H9 (cell line): ENCODE results near the gene CEP350. TPM values are rescaled to one million over a fixed set of nuclear protein-coding genes. Genes with fewer than 3 reads are reported as not detected.

ENCODE experiments used
- DNase-seq: peaks from one replicate; pipeline ENCODE4 v3.0.0-alpha.2; 2017
- H2AFZ ChIP-seq: one replicate; pipeline ENCODE4 v1.6.1; 2013; ENCODE audit warnings: mild to moderate bottlenecking, low read length, control low read depth, moderate library complexity
- H2AK5ac ChIP-seq: 2 replicates; pipeline ENCODE4 v1.6.1; 2013; ENCODE audit warnings: low read length, control low read depth, mixed read lengths; ENCODE audit not compliant: insufficient read length
- H2BK120ac ChIP-seq: one replicate; pipeline ENCODE4 v1.6.1; 2013; ENCODE audit warnings: low read depth, mild to moderate bottlenecking, low read length, control low read depth, inconsistent platforms; ENCODE audit not compliant: poor library complexity, severe bottlenecking
- H2BK12ac ChIP-seq: 2 replicates; pipeline ENCODE4 v1.6.1; 2013; ENCODE audit warnings: low read length, control low read depth, mixed read lengths, low read depth; ENCODE audit not compliant: insufficient read length
- H2BK15ac ChIP-seq: 2 replicates; pipeline ENCODE4 v1.6.1; 2013; ENCODE audit warnings: low read depth, low read length, control low read depth
- H2BK20ac ChIP-seq: one replicate; pipeline ENCODE4 v1.6.1; 2013; ENCODE audit warnings: low read depth, mild to moderate bottlenecking, low read length, control low read depth, inconsistent platforms; ENCODE audit not compliant: poor library complexity, severe bottlenecking
- H2BK5ac ChIP-seq: 2 replicates; pipeline ENCODE4 v1.6.1; 2013; ENCODE audit warnings: low read length, control low read depth, mixed read lengths; ENCODE audit not compliant: insufficient read length
- H3K14ac ChIP-seq: 2 replicates; pipeline ENCODE4 v1.6.1; 2013; ENCODE audit warnings: low read length, control low read depth; ENCODE audit not compliant: insufficient read depth
- H3K18ac ChIP-seq: 2 replicates; pipeline ENCODE4 v1.6.1; 2013; ENCODE audit warnings: low read depth, mild to moderate bottlenecking, mixed read lengths, low read length, control low read depth; ENCODE audit not compliant: insufficient read length
- H3K23ac ChIP-seq: 2 replicates; pipeline ENCODE4 v1.6.1; 2013; ENCODE audit warnings: low read length, control low read depth, mixed read lengths, low read depth; ENCODE audit not compliant: insufficient read length
- H3K23me2 ChIP-seq: 2 replicates; pipeline ENCODE4 v1.6.1; 2013; ENCODE audit warnings: low read depth, mild to moderate bottlenecking, mixed read lengths, low read length, control low read depth; ENCODE audit not compliant: insufficient read length, poor library complexity, severe bottlenecking
- H3K27ac ChIP-seq: 2 replicates; pipeline ENCODE4 v1.5.1; 2013; ENCODE audit warnings: low read length, control low read depth, mixed read lengths, low read depth; ENCODE audit not compliant: insufficient read length
- H3K27me3 ChIP-seq: 2 replicates; pipeline ENCODE4 v1.6.1; 2013; ENCODE audit warnings: low read length, control low read depth, inconsistent platforms; ENCODE audit not compliant: insufficient read depth
- H3K4ac ChIP-seq: 2 replicates; pipeline ENCODE4 v1.6.1; 2013; ENCODE audit warnings: low read depth, mild to moderate bottlenecking, control low read depth, inconsistent platforms, low read length, moderate library complexity
- H3K4me1 ChIP-seq: 2 replicates; pipeline ENCODE4 v1.6.1; 2013; ENCODE audit warnings: low read length, control low read depth, inconsistent platforms; ENCODE audit not compliant: insufficient read depth
- H3K4me2 ChIP-seq: 2 replicates; pipeline ENCODE4 v1.6.1; 2013; ENCODE audit warnings: low read length, control low read depth, mixed read lengths; ENCODE audit not compliant: insufficient read length, insufficient read depth
- H3K56ac ChIP-seq: 2 replicates; pipeline ENCODE4 v1.6.1; 2013; ENCODE audit warnings: low read depth, mild to moderate bottlenecking, mixed read lengths, low read length, control low read depth; ENCODE audit not compliant: insufficient read length
- H3K79me1 ChIP-seq: 2 replicates; pipeline ENCODE4 v1.6.1; 2013; ENCODE audit warnings: low read depth, mild to moderate bottlenecking, moderate library complexity, low read length, control low read depth, inconsistent platforms; ENCODE audit not compliant: insufficient read depth, poor library complexity, severe bottlenecking
- H3K79me2 ChIP-seq: 2 replicates; pipeline ENCODE4 v1.6.1; 2013; ENCODE audit warnings: low read length, control low read depth, inconsistent platforms; ENCODE audit not compliant: insufficient read depth
- H3K9ac ChIP-seq: 2 replicates; pipeline ENCODE4 v1.6.1; 2013; ENCODE audit warnings: low read length, control low read depth, mixed read lengths; ENCODE audit not compliant: insufficient read length; ENCODE audit errors: extremely low read depth
- H3K9me3 ChIP-seq: one replicate; pipeline ENCODE4 v1.6.1; 2013; ENCODE audit warnings: low read depth, low read length, inconsistent platforms; ENCODE audit not compliant: control insufficient read depth
- H3T11ph ChIP-seq: one replicate; pipeline ENCODE4 v1.6.1; 2013; ENCODE audit warnings: mild to moderate bottlenecking, low read length, control low read depth, inconsistent platforms
- H4K20me1 ChIP-seq: one replicate; pipeline ENCODE4 v1.6.1; 2013; ENCODE audit not compliant: control insufficient read depth, insufficient read length, insufficient read depth
- H4K5ac ChIP-seq: 2 replicates; pipeline ENCODE4 v1.6.1; 2013; ENCODE audit warnings: low read depth, mild to moderate bottlenecking, mixed read lengths, low read length, control low read depth; ENCODE audit not compliant: insufficient read length
- H4K8ac ChIP-seq: replicated peaks from 2 replicates; pipeline ENCODE4 v1.6.1; 2013; ENCODE audit warnings: low read length, control low read depth, mixed read lengths, low read depth; ENCODE audit not compliant: insufficient read length
- H4K91ac ChIP-seq: 2 replicates; pipeline ENCODE4 v1.6.1; 2013; ENCODE audit warnings: low read depth, mild to moderate bottlenecking, moderate library complexity, mixed read lengths, low read length, control low read depth; ENCODE audit not compliant: insufficient read length
- H3K27ac Mint-ChIP-seq, 3 experiments: 2 replicates in 2 of 3; 3 replicates in 1 of 3; pipeline ENCODE4 v1.8.0; 2020 to 2021; ENCODE audit warnings: mixed read lengths in 3 of 3, mild to moderate bottlenecking in 1 of 3, moderate library complexity in 1 of 3
- H3K27me3 Mint-ChIP-seq: 2 replicates; pipeline ENCODE4 v1.8.0; 2021; ENCODE audit warnings: low read depth, mild to moderate bottlenecking, moderate library complexity, mixed read lengths
- H3K36me3 Mint-ChIP-seq, 3 experiments: 2 replicates in 2 of 3; 3 replicates in 1 of 3; pipeline ENCODE4 v1.8.0; 2020 to 2021; ENCODE audit warnings: low read depth in 3 of 3, mixed read lengths in 3 of 3; ENCODE audit not compliant: insufficient read depth in 1 of 3
- H3K4me1 Mint-ChIP-seq, 2 experiments: 2 replicates each; pipeline ENCODE4 v1.8.0; 2020; ENCODE audit warnings: mixed read lengths in 2 of 2
- H3K4me3 Mint-ChIP-seq, 2 experiments: 2 replicates in 1 of 2; 3 replicates in 1 of 2; pipeline ENCODE4 v1.8.0; 2020 to 2021; ENCODE audit warnings: mild to moderate bottlenecking in 2 of 2, mixed read lengths in 2 of 2, moderate library complexity in 1 of 2
- H3K9me3 Mint-ChIP-seq, 2 experiments: 2 replicates in 1 of 2; 3 replicates in 1 of 2; pipeline ENCODE4 v1.8.0; 2020; ENCODE audit warnings: mild to moderate bottlenecking in 2 of 2, mixed read lengths in 2 of 2, moderate library complexity in 1 of 2
- WGBS: extraction: QIAGEN DNeasy Blood & Tissue Kit; methylation state at CpG from one replicate; pipeline ENCODE4 v1.1.7; 2013; ENCODE audit warnings: missing lambda C conversion rate, low lambda C conversion rate, mixed read lengths; ENCODE audit not compliant: insufficient read length; ENCODE audit errors: extremely low coverage; 5-methylcytosine and 5-hydroxymethylcytosine counted together
- total RNA-seq: library from RNA; stranded (reverse); gene quantifications from 2 replicates; pipeline ENCODE4 v1.2.1, GENCODE V29; 2021
- TF ChIP-seq, protein P1 (sequence below): fragments of 200-600 bp; sonication (generic); conservative IDR thresholded peaks from 3 replicates; pipeline ENCODE4 v1.8.0; 2021; ENCODE audit warnings: antibody characterized with exemption, mild to moderate bottlenecking

CEP350 gene
- total RNA-seq, 1 experiment from 2014 or later: 39.2 TPM

DNA sequence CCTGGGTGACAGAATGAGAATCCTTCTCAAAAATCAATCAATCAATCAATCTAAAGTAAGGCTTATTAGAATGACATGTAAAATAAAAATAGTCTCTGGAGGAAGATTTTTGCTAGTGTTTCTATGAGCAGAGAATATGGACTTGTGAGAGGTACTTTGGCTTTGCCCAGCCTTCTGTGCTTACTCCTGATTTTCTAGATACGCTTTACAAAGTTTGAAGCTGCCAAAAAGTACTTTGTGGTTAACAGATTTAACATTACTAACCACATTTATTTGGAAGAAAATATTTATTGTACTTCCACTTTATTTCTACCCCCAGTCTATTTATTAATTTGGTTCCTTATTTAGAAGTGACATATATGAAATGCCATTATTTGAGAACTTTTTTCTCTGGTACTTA lies 41.0 kb downstream of the CEP350 start:
- TF ChIP-seq, protein P1, sequence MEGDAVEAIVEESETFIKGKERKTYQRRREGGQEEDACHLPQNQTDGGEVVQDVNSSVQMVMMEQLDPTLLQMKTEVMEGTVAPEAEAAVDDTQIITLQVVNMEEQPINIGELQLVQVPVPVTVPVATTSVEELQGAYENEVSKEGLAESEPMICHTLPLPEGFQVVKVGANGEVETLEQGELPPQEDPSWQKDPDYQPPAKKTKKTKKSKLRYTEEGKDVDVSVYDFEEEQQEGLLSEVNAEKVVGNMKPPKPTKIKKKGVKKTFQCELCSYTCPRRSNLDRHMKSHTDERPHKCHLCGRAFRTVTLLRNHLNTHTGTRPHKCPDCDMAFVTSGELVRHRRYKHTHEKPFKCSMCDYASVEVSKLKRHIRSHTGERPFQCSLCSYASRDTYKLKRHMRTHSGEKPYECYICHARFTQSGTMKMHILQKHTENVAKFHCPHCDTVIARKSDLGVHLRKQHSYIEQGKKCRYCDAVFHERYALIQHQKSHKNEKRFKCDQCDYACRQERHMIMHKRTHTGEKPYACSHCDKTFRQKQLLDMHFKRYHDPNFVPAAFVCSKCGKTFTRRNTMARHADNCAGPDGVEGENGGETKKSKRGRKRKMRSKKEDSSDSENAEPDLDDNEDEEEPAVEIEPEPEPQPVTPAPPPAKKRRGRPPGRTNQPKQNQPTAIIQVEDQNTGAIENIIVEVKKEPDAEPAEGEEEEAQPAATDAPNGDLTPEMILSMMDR: no peak
- Histone ChIP-seq H4K20me1 (no peaks in the 10 kb centered on the region), H3K27me3 (no peaks in the 10 kb centered on the region), H3K14ac (no peak overlapping the region), H3K18ac (no peak overlapping the region), H2AK5ac (no peak overlapping the region), H3K9me3 (no peaks in the 10 kb centered on the region), H3K79me2 (no peaks in the 10 kb centered on the region), H3K23me2 (no peaks in the 10 kb centered on the region), H2BK5ac (no peak overlapping the region), H2BK15ac (no peak overlapping the region), H2BK20ac (no peak overlapping the region), H3T11ph (no peak overlapping the region), H3K56ac (no peak overlapping the region), H3K23ac (no peak overlapping the region), H2BK120ac (no peak overlapping the region), H3K4ac (no peak overlapping the region), H3K79me1 (no peaks in the 10 kb centered on the region), H4K91ac (no peak overlapping the region), H4K5ac (no peak overlapping the region), H4K8ac (no peak overlapping the region), H2AFZ (no peak overlapping the region), H3K27ac (no peak overlapping the region), H3K4me1 (no peaks in the 10 kb centered on the region), H3K4me2 (no peak overlapping the region), H2BK12ac (no peak overlapping the region), H3K9ac (no peak overlapping the region)
- no peak for DNase-seq
- WGBS: no CpG with 5 or more reads among the region's 1 CpG
- H3K27me3 Mint-ChIP-seq: no peaks in the 10 kb centered on the region
- H3K4me1 Mint-ChIP-seq: no peaks in the 10 kb centered on the region
- 0 out of 7 replicates have a peak overlapping the region, but pooled peaks of 1 of the 3 experiments have one; percentile 51 for H3K27ac Mint-ChIP-seq
- H3K4me3 Mint-ChIP-seq: no peak overlapping the region
- H3K36me3 Mint-ChIP-seq: peaks cover 6 to 16% (median 11%) of the 10 kb centered on the region in 3 experiments; a peak in 6 of 7 replicates
- no peaks in the 10 kb centered on the region for H3K9me3 Mint-ChIP-seq
